Neuronal stem cell (in vitro differentiated cells): ENCODE measurements around the gene NRG3.

Experiments
- DNase-seq: peaks from one replicate; pipeline ENCODE4 v3.0.0-alpha.2; 2013; ENCODE audit warnings: low spot score
- H2AFZ ChIP-seq: one replicate; pipeline ENCODE4 v1.6.1; 2013; ENCODE audit warnings: mild to moderate bottlenecking, low read length, inconsistent platforms
- H2AK5ac ChIP-seq: 2 replicates; pipeline ENCODE4 v1.6.1; 2013; ENCODE audit warnings: low read depth, mild to moderate bottlenecking, inconsistent platforms, low read length, moderate library complexity, mixed read lengths
- H2BK120ac ChIP-seq: 2 replicates; pipeline ENCODE4 v1.6.1; 2013; ENCODE audit warnings: low read depth, mild to moderate bottlenecking, inconsistent platforms, low read length, moderate library complexity, mixed read lengths
- H2BK12ac ChIP-seq: one replicate; pipeline ENCODE4 v1.6.1; 2013; ENCODE audit warnings: low read length, inconsistent platforms
- H2BK15ac ChIP-seq: 2 replicates; pipeline ENCODE4 v1.6.1; 2013; ENCODE audit warnings: mild to moderate bottlenecking, low read length, inconsistent platforms, mixed read lengths
- H2BK5ac ChIP-seq: one replicate; pipeline ENCODE4 v1.6.1; 2013; ENCODE audit warnings: inconsistent platforms, mild to moderate bottlenecking, low read length, moderate library complexity
- H3K14ac ChIP-seq: one replicate; pipeline ENCODE4 v1.6.1; 2013; ENCODE audit warnings: low read length, inconsistent platforms
- H3K18ac ChIP-seq: 2 replicates; pipeline ENCODE4 v1.6.1; 2013; ENCODE audit warnings: low read length, inconsistent platforms
- H3K23ac ChIP-seq: 2 replicates; pipeline ENCODE4 v1.6.1; 2013; ENCODE audit warnings: low read depth, mild to moderate bottlenecking, mixed read lengths, low read length, inconsistent platforms; ENCODE audit not compliant: poor library complexity
- H3K27ac ChIP-seq: replicated peaks from 3 replicates; pipeline ENCODE4 v1.5.1; 2013; ENCODE audit warnings: low read length, inconsistent platforms
- H3K27me3 ChIP-seq, 3 experiments: 2 replicates each; pipeline ENCODE4 v1.6.1; 2013; ENCODE audit warnings: low read length in 3 of 3, mild to moderate bottlenecking in 2 of 3, inconsistent platforms in 1 of 3, low read depth in 1 of 3, mixed read lengths in 1 of 3, moderate library complexity in 1 of 3; ENCODE audit not compliant: control insufficient read depth in 3 of 3, insufficient read depth in 3 of 3
- H3K36me3 ChIP-seq, 2 donors: replicated peaks in 1 of 2; 2 replicates each; pipeline ENCODE4 v1.6.1; 2013; ENCODE audit warnings: low read length in 2 of 2; ENCODE audit not compliant: control insufficient read depth in 2 of 2, insufficient read depth in 2 of 2
- H3K4ac ChIP-seq: 2 replicates; pipeline ENCODE4 v1.6.1; 2013; ENCODE audit warnings: inconsistent platforms, mild to moderate bottlenecking, low read length, moderate library complexity
- H3K4me1 ChIP-seq, 2 donors: 1 replicate in 1 of 2; 2 replicates in 1 of 2; pipeline ENCODE4 v1.6.1; 2013; ENCODE audit warnings: low read length in 2 of 2, low read depth in 1 of 2; ENCODE audit not compliant: control insufficient read depth in 2 of 2, insufficient read depth in 1 of 2
- H3K4me2 ChIP-seq: one replicate; pipeline ENCODE4 v1.6.1; 2013; ENCODE audit warnings: mild to moderate bottlenecking, low read length, inconsistent platforms; ENCODE audit not compliant: insufficient read depth, poor library complexity, severe bottlenecking
- H3K4me3 ChIP-seq, 2 donors: 2 replicates each; pipeline ENCODE4 v1.5.1; 2013; ENCODE audit warnings: low read length in 2 of 2, mild to moderate bottlenecking in 2 of 2, inconsistent platforms in 1 of 2, moderate library complexity in 1 of 2
- H3K79me1 ChIP-seq: one replicate; pipeline ENCODE4 v1.6.1; 2013; ENCODE audit warnings: low read depth, mild to moderate bottlenecking, inconsistent platforms, low read length, moderate library complexity
- H3K9ac ChIP-seq: one replicate; pipeline ENCODE4 v1.6.1; 2013; ENCODE audit warnings: mild to moderate bottlenecking, low read depth, low read length, inconsistent platforms; ENCODE audit not compliant: poor library complexity
- H3K9me3 ChIP-seq, 2 donors: replicated peaks in 1 of 2; 2 replicates each; pipeline versions ENCODE3 to v1.6.1; 2013; ENCODE audit warnings: low read length in 2 of 2, mild to moderate bottlenecking in 2 of 2, inconsistent platforms in 1 of 2, low read depth in 1 of 2, mixed read lengths in 1 of 2, moderate library complexity in 1 of 2; ENCODE audit not compliant: control insufficient read depth in 2 of 2, insufficient read depth in 1 of 2
- H4K8ac ChIP-seq: one replicate; pipeline ENCODE4 v1.6.1; 2013; ENCODE audit warnings: low read depth, mild to moderate bottlenecking, inconsistent platforms, low read length, moderate library complexity
- H4K91ac ChIP-seq: one replicate; pipeline ENCODE4 v1.6.1; 2013; ENCODE audit warnings: low read length, low read depth, mild to moderate bottlenecking, inconsistent platforms; ENCODE audit not compliant: poor library complexity
- WGBS, 2 donors: extraction: QIAGEN DNeasy Blood & Tissue Kit; methylation state at CpG; one replicate each; pipeline ENCODE4 v1.1.7; 2013; ENCODE audit warnings: missing lambda C conversion rate in 2 of 2, mixed read lengths in 1 of 2; ENCODE audit not compliant: insufficient read length in 2 of 2, insufficient replicate concordance in 1 of 2; ENCODE audit errors: extremely low coverage in 2 of 2; 5-methylcytosine and 5-hydroxymethylcytosine counted together

Gene NRG3

DNA sequence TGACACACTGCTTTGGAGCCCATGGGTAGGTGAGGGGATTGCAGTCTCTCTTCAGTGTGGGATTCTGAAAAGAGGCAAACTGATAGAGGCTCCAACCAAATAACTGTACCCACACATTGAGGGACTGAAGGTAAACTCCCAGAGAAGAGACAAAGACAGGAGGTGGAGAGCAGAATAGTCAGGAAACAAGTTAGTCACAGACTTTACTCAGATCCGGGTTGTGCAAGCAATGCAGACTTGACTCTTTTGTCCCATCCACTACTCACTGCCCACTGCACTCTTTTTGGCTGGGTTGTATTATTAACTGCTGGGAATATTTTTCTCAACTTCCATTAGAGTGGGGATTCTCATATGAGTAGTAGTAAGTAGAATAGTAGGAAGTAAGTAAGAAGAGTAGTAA lies 152.7 kb downstream of the NRG3 start:
- H4K8ac ChIP-seq: no peak overlapping the region
- DNase-seq: no peak
- no peaks in the 10 kb centered on the region for H3K4me1 ChIP-seq
- H3K4me3 ChIP-seq: no peak overlapping the region
- H3K18ac ChIP-seq: no peak overlapping the region
- no peak overlapping the region for H3K27ac ChIP-seq
- no peak overlapping the region for H3K14ac ChIP-seq
- H3K9me3 ChIP-seq: no peaks in the 10 kb centered on the region
- H3K27me3 ChIP-seq: no peaks in the 10 kb centered on the region
- H4K91ac ChIP-seq: no peak overlapping the region
- H3K36me3 ChIP-seq: no peaks in the 10 kb centered on the region
- H2BK5ac ChIP-seq: no peak overlapping the region
- WGBS, 2 donors: no CpG with 5 or more reads among the region's 1 CpG
- no peak overlapping the region for H3K23ac ChIP-seq
- H2BK12ac ChIP-seq: no peak overlapping the region
- H2BK15ac ChIP-seq: no peak overlapping the region
- no peak overlapping the region for H2AK5ac ChIP-seq
- H3K4ac ChIP-seq: no peak overlapping the region
- no peaks in the 10 kb centered on the region for H3K79me1 ChIP-seq
- no peak overlapping the region for H2AFZ ChIP-seq
- H3K4me2 ChIP-seq: no peak overlapping the region
- H3K9ac ChIP-seq: no peak overlapping the region
- no peak overlapping the region for H2BK120ac ChIP-seq

GRCh38 chr10:82037076-82037475 lies 162.1 kb downstream of the NRG3 start:
- no peaks in the 10 kb centered on the region for H3K27me3 ChIP-seq
- no peak overlapping the region for H3K4me2 ChIP-seq
- H2BK120ac ChIP-seq: no peak overlapping the region
- H3K9ac ChIP-seq: no peak overlapping the region
- H4K8ac ChIP-seq: no peak overlapping the region
- no peaks in the 10 kb centered on the region for H3K4me1 ChIP-seq
- H3K4ac ChIP-seq: no peak overlapping the region
- H3K27ac ChIP-seq: no peak overlapping the region
- no peak overlapping the region for H3K23ac ChIP-seq
- no peak for DNase-seq
- H2BK5ac ChIP-seq: no peak overlapping the region
- H2AFZ ChIP-seq: no peak overlapping the region
- H2AK5ac ChIP-seq: no peak overlapping the region
- H2BK12ac ChIP-seq: no peak overlapping the region
- H3K79me1 ChIP-seq: no peaks in the 10 kb centered on the region
- H3K4me3 ChIP-seq: no peak overlapping the region
- H4K91ac ChIP-seq: no peak overlapping the region
- no peak overlapping the region for H3K14ac ChIP-seq
- H3K9me3 ChIP-seq: no peaks in the 10 kb centered on the region
- H3K18ac ChIP-seq: no peak overlapping the region
- H3K36me3 ChIP-seq: no peaks in the 10 kb centered on the region
- H2BK15ac ChIP-seq: no peak overlapping the region

DNA sequence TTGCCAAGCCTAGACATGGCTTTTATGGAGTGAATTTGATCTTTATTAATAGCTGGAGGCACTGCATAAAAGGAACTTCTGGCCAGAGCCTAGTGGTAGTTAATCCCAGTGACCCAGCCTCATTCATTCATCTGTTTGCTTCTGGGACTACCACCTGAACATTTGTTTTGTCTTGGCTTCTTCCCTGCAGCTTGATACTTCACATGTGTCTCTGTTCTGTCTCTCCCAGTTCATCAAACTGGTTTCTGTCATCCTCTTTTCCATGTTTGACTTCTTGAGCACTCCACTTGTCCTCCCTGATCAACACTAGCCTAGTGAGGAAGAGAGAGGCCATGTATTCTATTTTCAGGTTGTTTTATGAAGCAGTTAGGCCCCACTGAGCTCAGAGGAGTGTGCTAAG lies 163.6 kb downstream of the NRG3 start:
- no peak for DNase-seq
- Histone ChIP-seq H3K27ac (no peak overlapping the region), H3K4me2 (no peak overlapping the region), H3K4me1 (no peaks in the 10 kb centered on the region), H3K9me3 (no peaks in the 10 kb centered on the region), H3K18ac (no peak overlapping the region), H2BK12ac (no peak overlapping the region), H3K14ac (no peak overlapping the region), H3K4me3 (no peak overlapping the region), H3K23ac (no peak overlapping the region), H2AK5ac (no peak overlapping the region), H2BK120ac (no peak overlapping the region), H3K4ac (no peak overlapping the region), H2BK15ac (no peak overlapping the region), H3K36me3 (no peaks in the 10 kb centered on the region), H3K9ac (no peak overlapping the region), H3K79me1 (no peaks in the 10 kb centered on the region), H3K27me3 (no peaks in the 10 kb centered on the region), H2BK5ac (no peak overlapping the region), H2AFZ (no peak overlapping the region), H4K8ac (no peak overlapping the region), H4K91ac (no peak overlapping the region)

DNA sequence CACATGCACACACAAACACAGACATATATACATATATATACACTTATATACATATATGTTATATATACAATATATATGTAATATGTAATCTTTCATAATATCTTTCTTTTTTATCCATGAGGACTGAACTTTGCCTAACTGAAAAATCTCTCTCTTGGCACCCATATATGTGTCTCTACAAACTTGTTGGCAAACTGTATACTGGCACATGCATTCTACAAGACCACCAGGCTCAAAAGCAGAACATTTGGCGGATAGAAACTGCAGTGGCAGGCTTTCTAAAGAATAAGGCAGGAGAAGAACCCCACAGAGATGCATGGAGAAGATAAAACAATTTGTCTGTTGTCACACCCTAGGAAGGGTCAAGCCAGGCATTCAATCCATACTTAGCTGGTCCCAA lies 165.3 kb downstream of the NRG3 start:
- H3K4me3 ChIP-seq: no peak overlapping the region
- no peak overlapping the region for H4K8ac ChIP-seq
- no peak overlapping the region for H3K23ac ChIP-seq
- no peak overlapping the region for H3K9ac ChIP-seq
- H2BK120ac ChIP-seq: no peak overlapping the region
- no peak overlapping the region for H3K4me2 ChIP-seq
- DNase-seq: no peak
- H3K9me3 ChIP-seq: no peaks in the 10 kb centered on the region
- H3K4ac ChIP-seq: no peak overlapping the region
- H2BK5ac ChIP-seq: no peak overlapping the region
- no peak overlapping the region for H3K14ac ChIP-seq
- H2BK15ac ChIP-seq: no peak overlapping the region
- H4K91ac ChIP-seq: no peak overlapping the region
- H2AK5ac ChIP-seq: no peak overlapping the region
- H3K18ac ChIP-seq: no peak overlapping the region
- no peak overlapping the region for H2BK12ac ChIP-seq
- no peak overlapping the region for H2AFZ ChIP-seq
- H3K79me1 ChIP-seq: no peaks in the 10 kb centered on the region
- no peaks in the 10 kb centered on the region for H3K4me1 ChIP-seq
- WGBS, 2 donors: no CpG with 5 or more reads among the region's 1 CpG
- no peak overlapping the region for H3K27ac ChIP-seq
- H3K27me3 ChIP-seq: no peaks in the 10 kb centered on the region
- no peaks in the 10 kb centered on the region for H3K36me3 ChIP-seq
